AG10803 (cell line): ENCODE measurements around the gene ACBD6.
A peak's percentile ranks its signal among the peaks of the same experiment; 100 is the strongest.

Experiments used
- DNase-seq: peaks from one replicate; pipeline ENCODE4 v3.0.0; 2010; ENCODE audit warnings: low read depth
- H3K4me3 ChIP-seq: 2 replicates; pipeline ENCODE4 v1.5.1; 2011; ENCODE audit warnings: mild to moderate bottlenecking, low read length, control low read depth
- CTCF ChIP-seq: conservative IDR thresholded peaks from 2 replicates; pipeline ENCODE4 v1.5.1; 2011; ENCODE audit warnings: mild to moderate bottlenecking, low read length, control low read depth, inconsistent platforms

ACBD6 gene

GRCh38 chr1:180534214-180534613 lies 31.8 kb upstream of the ACBD6 start:
- no peak overlapping the region for H3K4me3 ChIP-seq
- TF ChIP-seq CTCF = no peak
- DNase-seq = peak; percentile 52

GRCh38 chr1:180533266-180533987 lies 31.1 kb upstream of the ACBD6 start:
- H3K4me3 ChIP-seq = no peak overlapping the region
- peak; percentile 48 for DNase-seq
- TF ChIP-seq CTCF = peak; percentile 83

GRCh38 chr1:180532854-180533253 lies 30.5 kb upstream of the ACBD6 start:
- H3K4me3 ChIP-seq = no peak overlapping the region
- TF ChIP-seq CTCF = no peak
- no peak for DNase-seq

GRCh38 chr1:180530501-180530900 lies 28.1 kb upstream of the ACBD6 start:
- DNase-seq = peak; percentile 91
- H3K4me3 ChIP-seq = no peak overlapping the region
- no peak for TF ChIP-seq CTCF

GRCh38 chr1:180528868-180529470 lies 26.6 kb upstream of the ACBD6 start:
- no peak for TF ChIP-seq CTCF
- DNase-seq = no peak
- H3K4me3 ChIP-seq = no peak overlapping the region

GRCh38 chr1:180527101-180527669 lies 24.8 kb upstream of the ACBD6 start:
- TF ChIP-seq CTCF = no peak
- peak; percentile 45 for DNase-seq
- no peak overlapping the region for H3K4me3 ChIP-seq

- no peak for DNase-seq
- no peak overlapping the region for H3K4me3 ChIP-seq
- TF ChIP-seq CTCF = no peak
Observed at GRCh38 chr1:180525715-180526039, 23.3 kb upstream of the ACBD6 start.
